ENCODE data around the gene TLE1. TPM values are rescaled to one million over a fixed set of nuclear protein-coding genes. Genes with fewer than 3 reads are reported as not detected.

The TLE1 gene
- polyA plus RNA-seq, 3 donors, result 0.46 to 2.5 (median 1.2) TPM

GRCh38 chr9:81666123-81666522, 23.2 kb downstream of the TLE1 start:
- peaks cover 0 to 1% (median 0%) of the 10 kb centered on the region in 7 donors for H3K9me3 Mint-ChIP-seq
- no peak overlapping the region for H3K4me3 Mint-ChIP-seq
- H3K4me1 Mint-ChIP-seq, result peaks cover 10% of the 10 kb centered on the region
- WGBS (ENCODE audit: insufficient coverage), result no CpG with 5 or more reads among the region's 4 CpGs
- Histone ChIP-seq H3K4me3 (replicated peaks in 1 of 3; ENCODE audit: low read depth in 2 of 3, low read length in 3 of 3) (no peak overlapping the region), H2AFZ (ENCODE audit: insufficient read depth, low read depth, low read length, poor library complexity, severe bottlenecking) (no peak overlapping the region), H3K4me1 (ENCODE audit: control insufficient read depth in 1 of 2, insufficient read depth in 2 of 2, low read length in 2 of 2) (no peaks in the 10 kb centered on the region), H3K79me2 (ENCODE audit: insufficient read depth, low read length) (no peaks in the 10 kb centered on the region), H3K9me3 (replicated peaks in 1 of 2; ENCODE audit: control insufficient read depth in 1 of 2, insufficient read depth in 1 of 2, low read length in 2 of 2) (no peaks in the 10 kb centered on the region), H3K36me3 (replicated peaks in 1 of 2; ENCODE audit: control insufficient read depth in 1 of 2, insufficient read depth in 2 of 2, low read length in 2 of 2) (no peaks in the 10 kb centered on the region), H3K27me3 (ENCODE audit: control insufficient read depth in 2 of 2, insufficient read depth in 2 of 2, low read length in 2 of 2) (no peaks in the 10 kb centered on the region), H3K9ac (ENCODE audit: insufficient read depth, low read length, poor library complexity, severe bottlenecking) (no peak overlapping the region), H4K20me1 (ENCODE audit: insufficient read depth, low read length) (no peaks in the 10 kb centered on the region), H3K27ac (ENCODE audit: low read depth in 1 of 2, low read length in 2 of 2) (no peak overlapping the region), H3K4me2 (replicated peaks; ENCODE audit: extremely low read depth, low read length, poor library complexity, severe bottlenecking) (no peak overlapping the region)
- peaks cover 0 to 2% (median 0%) of the 10 kb centered on the region in 3 donors for H3K27me3 Mint-ChIP-seq (ENCODE audit: low read depth in 3 of 3)
- H3K36me3 Mint-ChIP-seq, result peaks cover 0 to 2% of the 10 kb centered on the region in 2 donors
- no peak overlapping the region for H3K27ac Mint-ChIP-seq
- TF ChIP-seq, protein P1, sequence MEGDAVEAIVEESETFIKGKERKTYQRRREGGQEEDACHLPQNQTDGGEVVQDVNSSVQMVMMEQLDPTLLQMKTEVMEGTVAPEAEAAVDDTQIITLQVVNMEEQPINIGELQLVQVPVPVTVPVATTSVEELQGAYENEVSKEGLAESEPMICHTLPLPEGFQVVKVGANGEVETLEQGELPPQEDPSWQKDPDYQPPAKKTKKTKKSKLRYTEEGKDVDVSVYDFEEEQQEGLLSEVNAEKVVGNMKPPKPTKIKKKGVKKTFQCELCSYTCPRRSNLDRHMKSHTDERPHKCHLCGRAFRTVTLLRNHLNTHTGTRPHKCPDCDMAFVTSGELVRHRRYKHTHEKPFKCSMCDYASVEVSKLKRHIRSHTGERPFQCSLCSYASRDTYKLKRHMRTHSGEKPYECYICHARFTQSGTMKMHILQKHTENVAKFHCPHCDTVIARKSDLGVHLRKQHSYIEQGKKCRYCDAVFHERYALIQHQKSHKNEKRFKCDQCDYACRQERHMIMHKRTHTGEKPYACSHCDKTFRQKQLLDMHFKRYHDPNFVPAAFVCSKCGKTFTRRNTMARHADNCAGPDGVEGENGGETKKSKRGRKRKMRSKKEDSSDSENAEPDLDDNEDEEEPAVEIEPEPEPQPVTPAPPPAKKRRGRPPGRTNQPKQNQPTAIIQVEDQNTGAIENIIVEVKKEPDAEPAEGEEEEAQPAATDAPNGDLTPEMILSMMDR (IDR thresholded peaks at IDR 0.05), result no peak
- DNase-seq, result no peak
- intact Hi-C loops (cut with micrococcal nuclease), result no loop called here

DNA sequence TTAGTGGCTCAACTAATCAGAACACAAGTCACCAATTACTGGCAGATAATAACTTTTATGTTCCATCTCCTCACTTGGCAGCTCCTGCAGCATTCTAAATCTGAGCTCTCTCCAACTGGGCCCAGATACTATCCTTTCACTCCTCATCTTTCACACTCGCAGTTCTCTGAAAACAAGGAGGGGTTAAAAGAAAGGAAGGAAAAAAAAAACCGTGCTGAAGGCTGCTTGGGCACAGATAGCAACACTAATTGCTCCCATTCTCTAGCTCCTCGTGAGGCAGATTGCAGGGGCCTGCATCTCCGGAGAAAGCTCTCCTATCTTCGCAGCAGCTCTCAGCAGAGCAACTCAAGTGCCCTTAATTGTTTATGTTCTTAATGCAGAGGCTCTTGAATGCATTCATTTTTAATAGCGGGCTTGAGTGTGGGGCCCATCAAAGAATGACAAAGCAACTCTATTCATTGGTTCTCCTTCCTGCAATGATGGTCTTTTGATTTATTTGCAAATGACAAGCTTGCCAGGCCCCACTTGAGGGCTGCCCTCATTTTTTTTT, 23.9 kb downstream of the TLE1 start:
- Histone ChIP-seq H3K9ac (ENCODE audit: insufficient read depth, low read length, poor library complexity, severe bottlenecking) (no peak overlapping the region), H3K27me3 (ENCODE audit: control insufficient read depth in 2 of 2, insufficient read depth in 2 of 2, low read length in 2 of 2) (no peaks in the 10 kb centered on the region), H3K4me2 (replicated peaks; ENCODE audit: extremely low read depth, low read length, poor library complexity, severe bottlenecking) (no peak overlapping the region), H4K20me1 (ENCODE audit: insufficient read depth, low read length) (no peaks in the 10 kb centered on the region), H3K36me3 (replicated peaks in 1 of 2; ENCODE audit: control insufficient read depth in 1 of 2, insufficient read depth in 2 of 2, low read length in 2 of 2) (no peaks in the 10 kb centered on the region), H3K9me3 (replicated peaks in 1 of 2; ENCODE audit: control insufficient read depth in 1 of 2, insufficient read depth in 1 of 2, low read length in 2 of 2) (no peaks in the 10 kb centered on the region), H2AFZ (ENCODE audit: insufficient read depth, low read depth, low read length, poor library complexity, severe bottlenecking) (no peak overlapping the region), H3K79me2 (ENCODE audit: insufficient read depth, low read length) (no peaks in the 10 kb centered on the region), H3K4me3 (replicated peaks in 1 of 3; ENCODE audit: low read depth in 2 of 3, low read length in 3 of 3) (no peak overlapping the region), H3K4me1 (ENCODE audit: control insufficient read depth in 1 of 2, insufficient read depth in 2 of 2, low read length in 2 of 2) (no peaks in the 10 kb centered on the region), H3K27ac (ENCODE audit: low read depth in 1 of 2, low read length in 2 of 2) (no peak overlapping the region)
- TF ChIP-seq, protein P1 (IDR thresholded peaks at IDR 0.05), result no peak
- intact Hi-C loops (cut with micrococcal nuclease), result no loop called here
- peaks cover 10% of the 10 kb centered on the region for H3K4me1 Mint-ChIP-seq
- H3K36me3 Mint-ChIP-seq, result peaks cover 0 to 2% of the 10 kb centered on the region in 2 donors
- WGBS (ENCODE audit: insufficient coverage), result 24% methylated on average over 3 of the region's 6 CpGs
- peaks cover 0 to 4% (median 0%) of the 10 kb centered on the region in 7 donors for H3K9me3 Mint-ChIP-seq
- H3K4me3 Mint-ChIP-seq, result no peak overlapping the region
- no peak overlapping the region for H3K27ac Mint-ChIP-seq
- no peak for DNase-seq
- peaks cover 0 to 2% (median 0%) of the 10 kb centered on the region in 3 donors for H3K27me3 Mint-ChIP-seq (ENCODE audit: low read depth in 3 of 3)
